Measurements from ENCODE around the gene DUOXA1. TPM values are rescaled to one million over a fixed set of nuclear protein-coding genes. Genes with fewer than 3 reads are reported as not detected.
"Not testable (repeated sequence)": the region's sequence is repeated elsewhere in the genome, so short reads cannot be mapped to it uniquely, and the experiment has no call there.

Gene DUOXA1
- total RNA-seq, 3 donors from 2014 or later: 0.80 to 3.3 (median 1.0) TPM

DNA sequence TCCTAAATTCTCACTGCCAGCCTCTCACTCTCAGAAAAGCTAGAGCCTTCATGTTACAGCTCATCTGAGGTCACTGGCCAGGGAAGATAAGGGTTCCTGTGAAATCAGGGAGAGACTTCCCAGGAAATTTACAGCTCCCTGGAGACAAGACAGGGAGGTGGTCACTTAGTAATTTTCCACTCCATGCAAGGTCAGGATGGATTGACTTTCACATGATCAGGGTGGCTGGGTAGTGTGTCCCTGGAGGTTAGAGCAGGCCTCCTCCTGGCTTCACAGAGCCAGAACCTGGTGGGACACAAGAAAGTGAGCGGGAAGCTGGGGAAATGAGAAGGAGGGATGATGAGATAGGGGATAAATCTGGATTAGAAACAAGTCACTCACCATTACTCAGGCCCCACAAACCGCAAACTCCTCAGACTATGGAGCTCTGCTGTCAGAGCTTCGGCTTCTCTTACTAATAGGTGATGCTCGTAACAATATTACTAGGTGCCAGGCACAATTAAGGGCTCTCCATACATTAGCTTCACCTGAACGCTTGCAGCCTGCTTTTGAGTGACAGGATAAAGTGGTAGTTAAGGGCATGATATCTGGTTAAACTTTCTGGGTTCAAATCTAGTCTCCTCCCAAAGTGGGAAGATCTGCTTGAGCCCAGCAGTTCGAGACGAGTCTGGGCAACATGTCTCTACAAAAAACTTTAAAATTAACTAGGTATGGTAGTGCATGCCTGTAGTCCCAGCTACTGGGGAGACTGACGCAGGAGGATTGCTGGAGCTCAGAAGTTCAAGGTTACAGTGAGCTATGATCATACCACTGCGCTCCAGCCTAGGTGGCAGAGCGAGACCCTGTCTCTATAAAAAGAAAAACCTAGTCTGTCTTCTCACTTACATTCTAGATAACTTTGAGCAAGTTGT, 40.6 kb downstream of the DUOXA1 start:
- no peaks in the 10 kb centered on the region for H3K9me3 ChIP-seq
- TF ChIP-seq POLR2AphosphoS5 (IDR thresholded peaks at IDR 0.05) (no peak), POLR2A (IDR thresholded peaks at IDR 0.05) (no peak)
- TF ChIP-seq, protein P1, sequence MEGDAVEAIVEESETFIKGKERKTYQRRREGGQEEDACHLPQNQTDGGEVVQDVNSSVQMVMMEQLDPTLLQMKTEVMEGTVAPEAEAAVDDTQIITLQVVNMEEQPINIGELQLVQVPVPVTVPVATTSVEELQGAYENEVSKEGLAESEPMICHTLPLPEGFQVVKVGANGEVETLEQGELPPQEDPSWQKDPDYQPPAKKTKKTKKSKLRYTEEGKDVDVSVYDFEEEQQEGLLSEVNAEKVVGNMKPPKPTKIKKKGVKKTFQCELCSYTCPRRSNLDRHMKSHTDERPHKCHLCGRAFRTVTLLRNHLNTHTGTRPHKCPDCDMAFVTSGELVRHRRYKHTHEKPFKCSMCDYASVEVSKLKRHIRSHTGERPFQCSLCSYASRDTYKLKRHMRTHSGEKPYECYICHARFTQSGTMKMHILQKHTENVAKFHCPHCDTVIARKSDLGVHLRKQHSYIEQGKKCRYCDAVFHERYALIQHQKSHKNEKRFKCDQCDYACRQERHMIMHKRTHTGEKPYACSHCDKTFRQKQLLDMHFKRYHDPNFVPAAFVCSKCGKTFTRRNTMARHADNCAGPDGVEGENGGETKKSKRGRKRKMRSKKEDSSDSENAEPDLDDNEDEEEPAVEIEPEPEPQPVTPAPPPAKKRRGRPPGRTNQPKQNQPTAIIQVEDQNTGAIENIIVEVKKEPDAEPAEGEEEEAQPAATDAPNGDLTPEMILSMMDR (IDR thresholded peaks at IDR 0.05): no peak
- H3K27me3 ChIP-seq: peaks cover 0 to 4% of the 10 kb centered on the region in 2 donors
- no peak overlapping the region for H3K27ac ChIP-seq
- H3K4me3 ChIP-seq: no peak overlapping the region
- H3K36me3 ChIP-seq: no peaks in the 10 kb centered on the region
- no peak for DNase-seq (ENCODE audit: low spot score in 2 of 2)
- H3K4me1 ChIP-seq: no peaks in the 10 kb centered on the region
- intact Hi-C loops (cut with DNase I; ENCODE audit: low total_unique reads): no loop called here

DNA sequence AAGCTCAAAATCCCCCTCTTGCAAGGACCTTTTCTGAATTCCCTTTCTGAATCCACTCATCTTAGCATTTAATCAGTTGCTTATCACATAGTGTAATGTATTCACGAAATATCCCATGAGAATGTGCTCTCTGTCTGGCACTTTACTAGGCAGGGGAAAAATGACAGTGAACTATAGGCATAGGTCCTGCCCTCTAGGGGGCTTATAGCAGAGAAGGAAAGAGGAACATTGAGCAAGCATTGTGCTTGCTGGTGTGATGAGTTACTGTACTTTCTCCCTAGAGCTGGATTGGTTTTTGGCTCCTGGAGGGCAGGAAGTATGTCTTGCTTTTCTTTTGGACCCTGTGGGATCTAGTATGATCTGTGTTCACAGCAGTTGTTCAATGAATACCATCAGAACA, 42.2 kb downstream of the DUOXA1 start:
- no peaks in the 10 kb centered on the region for H3K9me3 ChIP-seq
- intact Hi-C loops (cut with DNase I; ENCODE audit: low total_unique reads): no loop called here
- peaks cover 0 to 4% of the 10 kb centered on the region in 2 donors for H3K27me3 ChIP-seq
- no peaks in the 10 kb centered on the region for H3K4me1 ChIP-seq
- DNase-seq (ENCODE audit: low spot score in 2 of 2): no peak
- TF ChIP-seq POLR2AphosphoS5 (IDR thresholded peaks at IDR 0.05): no peak
- TF ChIP-seq, protein P1 (IDR thresholded peaks at IDR 0.05): no peak
- no peak for TF ChIP-seq POLR2A (IDR thresholded peaks at IDR 0.05)
- no peak overlapping the region for H3K27ac ChIP-seq
- no peaks in the 10 kb centered on the region for H3K36me3 ChIP-seq
- H3K4me3 ChIP-seq: no peak overlapping the region

DNA sequence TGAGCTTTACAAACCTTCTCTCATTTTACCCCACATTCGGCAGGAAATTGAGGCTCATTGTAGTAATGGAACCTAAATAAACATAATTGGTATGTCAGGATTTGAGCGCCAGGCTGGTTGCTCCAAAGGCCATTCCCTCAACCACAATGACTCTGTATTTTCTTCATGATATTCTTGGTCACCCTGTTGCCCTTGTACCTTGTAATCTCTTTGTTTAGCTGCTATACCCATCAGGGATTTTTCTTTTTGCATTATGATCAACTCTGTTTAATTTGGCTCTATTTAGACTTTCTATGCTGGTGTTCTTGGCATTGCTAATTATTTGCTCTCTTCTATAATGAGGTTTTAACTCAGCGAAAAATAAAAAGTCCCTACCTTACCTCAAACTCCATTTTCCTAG, 45.5 kb downstream of the DUOXA1 start:
- no peaks in the 10 kb centered on the region for H3K4me1 ChIP-seq
- no peak overlapping the region for H3K4me3 ChIP-seq
- no peak for DNase-seq (ENCODE audit: low spot score in 2 of 2)
- intact Hi-C loops (cut with DNase I; ENCODE audit: low total_unique reads): no loop called here
- TF ChIP-seq, protein P1 (IDR thresholded peaks at IDR 0.05): no peak
- TF ChIP-seq POLR2A (IDR thresholded peaks at IDR 0.05): no peak
- TF ChIP-seq POLR2AphosphoS5 (IDR thresholded peaks at IDR 0.05): no peak
- no peaks in the 10 kb centered on the region for H3K27me3 ChIP-seq
- H3K27ac ChIP-seq: no peak overlapping the region
- H3K36me3 ChIP-seq: no peaks in the 10 kb centered on the region
- H3K9me3 ChIP-seq: no peaks in the 10 kb centered on the region

DNA sequence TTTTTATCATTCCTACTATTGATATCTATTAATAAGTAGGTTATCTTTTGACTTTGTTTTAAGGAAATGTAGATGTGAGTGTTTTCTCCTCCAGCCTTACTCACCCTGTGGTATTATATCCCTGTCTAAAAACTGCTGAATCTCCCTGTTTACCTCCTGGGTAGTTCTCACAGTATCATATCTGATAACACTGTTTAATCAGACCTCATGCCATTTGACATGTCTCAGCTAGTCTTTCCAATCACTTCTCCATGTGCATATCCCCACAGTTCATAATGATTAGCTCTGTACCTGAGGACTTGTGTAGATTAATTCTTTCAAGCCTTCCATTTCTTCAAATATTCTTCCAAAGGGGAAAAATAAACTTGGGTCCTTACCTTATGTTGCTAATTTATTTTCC, 46.5 kb downstream of the DUOXA1 start:
- no peak for DNase-seq (ENCODE audit: low spot score in 2 of 2)
- H3K27ac ChIP-seq: no peak overlapping the region
- no peaks in the 10 kb centered on the region for H3K4me1 ChIP-seq
- H3K4me3 ChIP-seq: no peak overlapping the region
- H3K27me3 ChIP-seq: no peaks in the 10 kb centered on the region
- no peaks in the 10 kb centered on the region for H3K9me3 ChIP-seq
- TF ChIP-seq, protein P1 (IDR thresholded peaks at IDR 0.05): no peak
- TF ChIP-seq POLR2A (IDR thresholded peaks at IDR 0.05) (no peak), POLR2AphosphoS5 (IDR thresholded peaks at IDR 0.05) (no peak)
- intact Hi-C loops (cut with DNase I; ENCODE audit: low total_unique reads): no loop called here
- no peaks in the 10 kb centered on the region for H3K36me3 ChIP-seq

DNA sequence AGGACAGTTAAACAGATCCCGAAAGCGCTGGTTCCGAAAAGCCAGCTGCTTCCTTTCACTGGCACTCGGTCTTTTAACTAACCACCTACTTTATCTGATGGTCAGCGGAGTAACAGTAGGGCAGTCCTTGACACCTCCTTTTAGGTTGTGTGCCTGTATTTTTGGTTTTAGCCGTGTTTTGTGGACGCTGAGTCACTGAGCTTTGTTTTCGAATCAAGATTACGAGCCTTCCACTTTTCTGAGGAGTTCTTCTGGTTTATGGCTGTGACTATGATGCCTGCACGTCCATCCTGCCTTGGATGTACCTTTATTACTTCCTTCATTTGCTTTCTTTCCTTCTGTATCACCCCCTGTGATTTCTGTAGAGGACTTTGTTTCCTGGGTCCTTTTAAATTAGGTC, 47.3 kb downstream of the DUOXA1 start:
- H3K4me3 ChIP-seq; H3K27ac ChIP-seq; H3K9me3 ChIP-seq; H3K36me3 ChIP-seq; H3K27me3 ChIP-seq; intact Hi-C loops (cut with DNase I; ENCODE audit: low total_unique reads); H3K4me1 ChIP-seq; DNase-seq (ENCODE audit: low spot score in 2 of 2): not testable (repeated sequence)

DNA sequence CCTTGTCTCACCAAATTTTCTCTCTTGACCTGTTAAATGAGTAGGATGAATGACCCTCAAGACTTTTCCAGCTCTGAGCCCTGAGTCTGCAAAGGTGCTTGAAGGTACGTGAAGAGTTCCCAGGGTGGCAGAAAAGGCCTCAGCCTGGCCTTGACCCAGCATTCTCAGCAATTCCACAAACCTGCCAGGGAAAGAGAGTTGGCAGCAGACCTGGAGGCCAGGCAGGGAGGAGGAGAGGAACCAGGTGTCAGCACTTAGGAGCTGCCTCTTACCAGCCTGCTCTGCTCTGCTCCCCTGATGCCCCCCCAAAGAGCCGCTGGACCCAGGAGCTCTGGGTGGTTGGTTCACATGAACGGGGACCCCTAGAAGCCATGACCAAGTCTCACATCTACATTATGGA, 49.1 kb downstream of the DUOXA1 start:
- DNase-seq (ENCODE audit: low spot score in 2 of 2); H3K4me1 ChIP-seq; H3K36me3 ChIP-seq; H3K27ac ChIP-seq; H3K4me3 ChIP-seq; intact Hi-C loops (cut with DNase I; ENCODE audit: low total_unique reads); H3K27me3 ChIP-seq; H3K9me3 ChIP-seq: not testable (repeated sequence)

DNA sequence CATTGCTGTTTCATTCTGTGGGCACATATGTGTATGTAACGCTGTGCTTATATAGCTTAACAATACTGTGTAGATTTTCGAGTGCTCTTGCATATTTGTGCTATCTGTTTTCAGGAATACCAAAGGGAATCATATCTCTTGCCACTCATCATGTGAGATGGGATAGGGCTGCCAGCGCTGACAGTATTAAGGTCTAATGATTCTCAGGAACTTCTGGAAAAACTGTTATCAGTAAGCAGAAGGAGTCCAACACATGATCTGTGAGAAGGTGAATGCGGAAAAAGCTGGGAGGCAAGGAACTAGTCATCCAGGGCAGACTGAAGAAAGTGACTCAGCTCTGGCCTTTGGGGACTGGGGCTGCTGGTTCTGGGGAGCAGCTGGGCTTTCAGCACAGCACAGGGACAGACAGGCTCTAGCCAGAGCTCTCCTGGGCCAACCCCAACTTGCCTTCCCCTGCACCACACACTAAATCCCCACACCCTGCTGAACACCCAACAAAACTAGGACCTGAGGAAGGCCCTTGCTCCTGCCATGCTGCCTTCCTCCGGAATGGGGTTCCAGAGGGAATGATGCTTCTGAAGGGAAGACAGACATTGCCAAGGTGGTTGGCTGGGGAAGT, 49.9 kb downstream of the DUOXA1 start:
- H3K9me3 ChIP-seq; H3K27ac ChIP-seq; H3K27me3 ChIP-seq; H3K4me1 ChIP-seq; DNase-seq (ENCODE audit: low spot score in 2 of 2); H3K4me3 ChIP-seq; H3K36me3 ChIP-seq; intact Hi-C loops (cut with DNase I; ENCODE audit: low total_unique reads): not testable (repeated sequence)

DNA sequence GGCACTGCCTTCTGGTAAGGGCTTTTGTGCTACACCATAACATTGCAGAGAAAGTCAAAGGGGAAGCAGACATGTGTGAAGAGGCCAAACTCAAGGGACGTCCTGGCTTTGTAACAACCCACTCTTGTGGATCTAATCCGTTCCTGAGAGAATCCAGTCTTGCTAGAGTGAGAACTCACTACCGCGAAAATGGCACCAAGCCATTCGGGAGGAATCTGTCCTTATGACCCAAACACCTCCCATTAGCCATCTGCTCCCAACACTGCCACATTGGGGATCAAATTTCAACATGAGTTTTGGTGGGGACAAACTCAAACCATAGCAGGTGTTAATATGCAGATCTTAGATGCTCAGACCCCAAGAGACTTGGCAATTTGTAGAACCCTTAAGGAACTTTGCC, 50.5 kb downstream of the DUOXA1 start:
- H3K4me1 ChIP-seq; H3K9me3 ChIP-seq; intact Hi-C loops (cut with DNase I; ENCODE audit: low total_unique reads): not testable (repeated sequence)

DNA sequence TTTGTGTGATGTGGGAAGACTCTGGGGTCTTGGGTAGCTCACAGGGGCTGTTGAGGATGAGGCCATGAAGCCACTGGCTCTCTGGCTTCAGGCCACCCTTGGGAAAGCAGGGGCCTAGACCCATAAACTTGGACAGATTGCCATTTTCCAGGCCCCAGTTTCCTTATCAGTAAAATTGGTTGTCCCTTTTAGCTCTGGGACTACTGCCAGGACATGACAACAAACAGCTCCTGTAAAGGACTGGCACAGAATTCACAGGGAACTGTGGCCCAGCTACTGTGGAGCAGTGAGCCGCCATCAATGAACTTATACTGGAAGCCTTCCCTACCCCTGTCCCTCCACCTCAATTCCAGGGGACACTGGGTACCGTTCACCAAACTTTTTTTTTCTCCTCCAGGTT, 52.3 kb downstream of the DUOXA1 start:
- DNase-seq (ENCODE audit: low spot score in 2 of 2); H3K4me1 ChIP-seq; H3K9me3 ChIP-seq; H3K36me3 ChIP-seq; H3K27ac ChIP-seq; intact Hi-C loops (cut with DNase I; ENCODE audit: low total_unique reads); H3K27me3 ChIP-seq; H3K4me3 ChIP-seq: not testable (repeated sequence)

More for the DNA sequence above, 50.5 kb downstream of the DUOXA1 start:
- H3K36me3 ChIP-seq; H3K4me3 ChIP-seq; H3K27ac ChIP-seq; DNase-seq (ENCODE audit: low spot score in 2 of 2); H3K27me3 ChIP-seq: not testable (repeated sequence)

All from breast epithelium (tissue), 4 donors.